Measurements from ENCODE around the gene LGR6.

GRCh38 chr1:202148391-202148790 lies 45.2 kb upstream of the LGR6 start:
- TF ChIP-seq CTCF (IDR thresholded peaks at IDR 0.05): no peak
- TF ChIP-seq POLR2A (IDR thresholded peaks at IDR 0.05): no peak
